GM12878 (cell line): ENCODE data around the gene OLA1. TPM values are rescaled to one million over a fixed set of nuclear protein-coding genes. Genes with fewer than 3 reads are reported as not detected.

ENCODE experiments used
- ATAC-seq: fragments of 200-7000 bp; cut with Tn5 transposase; 3 replicates; pipeline ENCODE4 v1.9.1; 2020; ENCODE audit warnings: mild to moderate bottlenecking, moderate library complexity
- BruUV-seq: library from RNA; stranded (reverse); fragments of 400-500 nt; replicated peaks from 2 replicates; lab custom pipeline; 2021; lab: Mats Ljungman, UMichigan
- CTCF ChIA-PET: fragments of 300-600 bp; sonication (Branson Sonifier 250); formaldehyde crosslinking; extraction: SDS; loops from one replicate; lab custom pipeline; 2021; ENCODE audit warnings: inconsistent platforms; lab: Yijun Ruan, JAX
- POLR2A ChIA-PET: fragments of 350-600 bp; formaldehyde crosslinking; extraction: SDS; loops from one replicate; lab custom pipeline; 2021; ENCODE audit warnings: inconsistent platforms; lab: Charles Lee
- RAD21 ChIA-PET: fragments of 300-600 bp; sonication (Branson Sonifier 250); formaldehyde crosslinking; loops from one replicate; lab custom pipeline; 2023; ENCODE audit warnings: antibody characterized with exemption; ENCODE audit not compliant: unreplicated experiment; lab: Charles Lee
- SMC1A ChIA-PET: fragments of 300-600 bp; sonication (Branson Sonifier 250); formaldehyde crosslinking; loops from one replicate; lab custom pipeline; 2023; ENCODE audit not compliant: unreplicated experiment, uncharacterized antibody; lab: Charles Lee
- DNase-seq: peaks from one replicate; pipeline ENCODE4 v3.0.0-alpha.2; 2011; ENCODE audit warnings: low read depth, low spot score
- FAIRE-seq: peaks from 3 replicates; lab custom pipeline; 2011; peaks lifted over from hg19 to GRCh38; lab: Jason Lieb, UNC
- H2AFZ ChIP-seq: 2 replicates; pipeline ENCODE4 v1.6.0; 2011; ENCODE audit warnings: low read depth, low read length, control low read depth; ENCODE audit not compliant: control insufficient read depth
- H3K27ac ChIP-seq: 2 replicates; pipeline ENCODE4 v1.5.1; 2011; ENCODE audit warnings: control low read depth; ENCODE audit not compliant: control insufficient read depth, insufficient read depth
- H3K27me3 ChIP-seq, 2 experiments: replicated peaks in 1 of 2; 2 replicates each; pipeline versions ENCODE4 v1.6.0 to v1.6.1; 2011; ENCODE audit warnings: low read length in 1 of 2; ENCODE audit not compliant: control insufficient read depth in 2 of 2, insufficient read depth in 2 of 2
- H3K36me3 ChIP-seq, 2 experiments: 2 replicates each; pipeline ENCODE4 v1.5.1; 2011; ENCODE audit warnings: low read length in 1 of 2; ENCODE audit not compliant: control insufficient read depth in 2 of 2, insufficient read depth in 2 of 2
- H3K4me1 ChIP-seq: 2 replicates; pipeline ENCODE4 v1.6.1; 2011; ENCODE audit warnings: mild to moderate bottlenecking, low read length, moderate library complexity, mixed read lengths; ENCODE audit not compliant: control insufficient read depth, insufficient read depth
- H3K4me2 ChIP-seq: 2 replicates; pipeline ENCODE4 v1.6.0; 2011; ENCODE audit warnings: control low read depth; ENCODE audit not compliant: control insufficient read depth, insufficient read depth
- H3K4me3 ChIP-seq: fragments of 200-600 bp; sonication (generic); 2 replicates; pipeline ENCODE4 v1.5.1; 2016
- H3K79me2 ChIP-seq: 2 replicates; pipeline ENCODE4 v1.6.0; 2011; ENCODE audit warnings: low read length; ENCODE audit not compliant: control insufficient read depth, insufficient read depth
- H3K9ac ChIP-seq: 2 replicates; pipeline ENCODE4 v1.8.0; 2011; ENCODE audit warnings: low read length, control low read depth, mixed read lengths; ENCODE audit not compliant: control insufficient read depth, insufficient read depth
- H3K9me3 ChIP-seq: replicated peaks from 3 replicates; pipeline ENCODE4 v1.5.1; 2011; ENCODE audit warnings: mild to moderate bottlenecking, low read length; ENCODE audit not compliant: control insufficient read depth, insufficient read depth
- H4K20me1 ChIP-seq: 2 replicates; pipeline ENCODE4 v1.6.0; 2011; ENCODE audit not compliant: control insufficient read depth, insufficient read depth
- BCL11A ChIP-seq: IDR thresholded peaks from 2 replicates; pipeline ENCODE4 v1.6.1; 2011; ENCODE audit warnings: low read depth, low read length
- HDGF ChIP-seq: fragments of 450-650 bp; IDR thresholded peaks from 2 replicates; pipeline ENCODE4 v1.6.1; 2016; ENCODE audit warnings: antibody characterized with exemption
- KDM1A ChIP-seq: fragments of 200-600 bp; sonication (generic); IDR thresholded peaks from 2 replicates; pipeline ENCODE4 v1.6.1; 2016; ENCODE audit warnings: borderline replicate concordance
- MTA2 ChIP-seq: fragments of 450-650 bp; IDR thresholded peaks from 2 replicates; pipeline ENCODE4 v1.6.1; 2016; ENCODE audit warnings: low read depth, mild to moderate bottlenecking, moderate library complexity
- POU2F2 ChIP-seq: IDR thresholded peaks from 3 replicates; pipeline ENCODE4 v1.6.1; 2011; ENCODE audit warnings: low read depth, mild to moderate bottlenecking, low read length, borderline replicate concordance
- RBBP5 ChIP-seq: fragments of 200-600 bp; sonication (generic); conservative IDR thresholded peaks from 2 replicates; pipeline ENCODE4 v1.6.1; 2016
- SPI1 ChIP-seq: IDR thresholded peaks from 2 replicates; pipeline ENCODE4 v1.6.1; 2011; ENCODE audit warnings: low read depth, mild to moderate bottlenecking, low read length, moderate library complexity, borderline replicate concordance; ENCODE audit not compliant: insufficient read depth
- ZNF384 ChIP-seq: IDR thresholded peaks from 2 replicates; pipeline ENCODE4 v1.6.1; 2012; ENCODE audit warnings: low read depth, mild to moderate bottlenecking, low read length, improper control_type of control experiment, borderline replicate concordance
- whole genome bisulfite sequencing: methylation state at CpG from one replicate; pipeline ENCODE4 v1.1.6; 2016; ENCODE audit warnings: low lambda C conversion rate; ENCODE audit not compliant: insufficient replicate concordance, insufficient coverage; ENCODE audit errors: missing lambda C conversion rate; 5-methylcytosine and 5-hydroxymethylcytosine counted together
- in situ Hi-C: fragments of 300-500 bp; cut with MboI; formaldehyde crosslinking; loops from 9 replicates; pipeline ENCODE4 v1.14.3; 2018; ENCODE audit warnings: mixed read lengths
- intact Hi-C: fragments of 100-400 bp; cut with micrococcal nuclease; formaldehyde crosslinking; loops from one replicate; pipeline ENCODE4 v1.14.2; 2022; ENCODE audit not compliant: unreplicated experiment
- polyA plus RNA-seq, 11 experiments: library from polyadenylated mRNA; depleted of rRNA in 4 of 11; unstranded in 6 of 11; stranded (reverse) in 5 of 11; fragments of >200 nt; fragmentation: Nextera tagmentation in 4 of 11; fragmentation: Illumina TruSeq in 1 of 11; extraction: Ambion mirVana in 4 of 11; extraction: Trizol in 1 of 11; gene quantifications; 1 replicate in 1 of 11; 2 replicates in 10 of 11; pipeline versions ENCODE4 v1.2.1 to v1.2.3, GENCODE V29; 2011 to 2016; ENCODE audit warnings: inconsistent platforms in 2 of 11, missing spikeins in 2 of 11, low read depth in 1 of 11
- total RNA-seq, 4 experiments: library from RNA; depleted of rRNA in 3 of 4; stranded (reverse); fragments of >200 nt in 3 of 4; fragmentation: Illumina TruSeq in 1 of 4; extraction: Trizol in 1 of 4; gene quantifications; 2 replicates each; pipeline versions ENCODE4 v1.2.1 to v1.2.3, GENCODE V29; 2013 to 2021

Gene OLA1
- total and polyA plus RNA-seq, 10 of the 15 experiments (the other 5 are each of a cell fraction or from before 2014, with no cell fraction given), result 107 to 238 (median 142) TPM

DNA sequence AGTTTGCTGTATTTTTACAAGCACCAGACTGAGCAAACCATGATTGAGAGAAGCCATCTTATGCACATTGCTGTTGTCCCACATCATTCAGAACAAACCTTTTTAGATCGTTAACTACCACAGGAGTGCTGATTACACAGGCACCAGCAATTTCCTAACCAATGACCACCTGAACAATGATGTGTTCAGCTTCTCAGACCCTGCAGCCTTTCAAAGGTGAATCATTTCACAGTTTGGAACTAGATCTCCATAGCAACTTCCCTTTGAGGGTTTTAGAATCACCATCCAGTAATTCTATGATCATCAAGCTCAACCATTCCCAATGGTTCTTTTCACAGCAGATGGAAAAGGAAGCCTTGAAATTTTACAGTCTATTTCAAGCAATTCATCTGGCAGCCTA lies 71.4 kb downstream of the OLA1 start:
- Histone ChIP-seq H3K79me2 (peaks cover 7% of the 10 kb centered on the region), H2AFZ (no peak overlapping the region), H4K20me1 (no peaks in the 10 kb centered on the region), H3K27me3 (no peaks in the 10 kb centered on the region), H3K4me3 (no peak overlapping the region), H3K9ac (no peak overlapping the region), H3K27ac (no peak overlapping the region), H3K36me3 (peaks cover 6 to 11% of the 10 kb centered on the region in 2 experiments; a peak in 3 of 4 replicates), H3K4me2 (no peak overlapping the region), H3K4me1 (no peaks in the 10 kb centered on the region), H3K9me3 (peaks cover 10% of the 10 kb centered on the region; the same call in 2 of the 3 replicates)
- intact Hi-C loops, result no loop called here
- DNase-seq, result no peak
- POLR2A ChIA-PET, result interaction anchor here (1.5 kb wide), 1 partner anchor 72 kb away, joined by 3 read pairs; the partner anchor contains the start of gene OLA1
- ATAC-seq, result peak; percentile 86
- RAD21 ChIA-PET, result interaction anchor here (1.5 kb wide), 1 partner anchor 72 kb away, joined by 4 read pairs; the partner anchor contains the start of gene OLA1
- in situ Hi-C loops, result no loop called here
- CTCF ChIA-PET, result interaction anchor here (1.7 kb wide), 2 partner anchors 21 to 39 kb away, joined by 3 to 7 read pairs; no protein-coding TSS in a partner anchor
- no peak for FAIRE-seq
- SMC1A ChIA-PET, result interaction anchor here (1.0 to 1.3 kb wide), 5 partner anchors 9 to 71 kb away, joined by 3 to 4 read pairs (median 3); partner anchors contain the start of gene OLA1
- 44% methylated on average over 1 of the region's 1 CpG for WGBS
- no TSS peak for BruUV-seq
- TF ChIP-seq BCL11A, result peak; percentile 26; the same call in 1 of the 2 replicates
- TF ChIP-seq ZNF384, result no peak
- peak; percentile 45; the same call in 1 of the 2 replicates for TF ChIP-seq MTA2

DNA sequence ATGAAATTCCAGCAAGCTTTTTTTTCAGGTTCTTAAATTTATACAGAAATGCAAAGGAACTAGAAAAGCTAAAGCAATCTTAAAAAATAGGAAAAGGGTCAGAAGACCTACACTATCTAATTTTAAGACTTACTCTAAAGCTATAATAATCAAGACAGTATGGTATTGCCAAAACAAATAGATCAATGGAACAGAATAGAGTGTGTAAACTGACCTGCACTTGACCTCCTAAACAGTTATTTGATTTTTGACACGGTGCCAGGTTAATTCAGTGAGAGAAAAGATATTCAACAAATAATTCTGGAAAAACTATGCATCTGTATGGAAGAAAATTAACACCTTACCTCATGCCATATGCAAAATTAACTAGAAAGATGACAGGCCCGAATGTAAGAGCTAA lies 73.6 kb downstream of the OLA1 start:
- in situ Hi-C loops, result no loop called here
- POLR2A ChIA-PET, result no interaction called here

More for the DNA sequence above, 73.6 kb downstream of the OLA1 start:
- Histone ChIP-seq H4K20me1 (no peaks in the 10 kb centered on the region), H3K79me2 (peaks cover 6% of the 10 kb centered on the region), H3K27me3 (no peaks in the 10 kb centered on the region), H3K36me3 (peaks cover 6 to 11% of the 10 kb centered on the region in 2 experiments; a peak in 3 of 4 replicates), H3K9ac (no peak overlapping the region), H3K4me1 (no peaks in the 10 kb centered on the region), H3K9me3 (peaks cover 14% of the 10 kb centered on the region; the same call in 2 of the 3 replicates), H3K4me3 (no peak overlapping the region), H3K4me2 (no peak overlapping the region)
- BruUV-seq, result no TSS peak
- ChIA-PET CTCF (interaction anchor here (1.0 to 1.9 kb wide), 2 partner anchors 10 to 167 kb away, joined by 3 to 5 read pairs; no protein-coding TSS in a partner anchor), SMC1A (interaction anchor here (0.7 to 1.6 kb wide), 5 partner anchors 9 to 18 kb away, joined by 3 to 6 read pairs (median 4); no protein-coding TSS in a partner anchor)
- ATAC-seq (no peak), FAIRE-seq (no peak), DNase-seq (no peak)
- 100% methylated on average over 2 of the region's 2 CpGs for WGBS
- intact Hi-C loops, result no loop called here
- TF ChIP-seq POU2F2, result no peak
- TF ChIP-seq SPI1, result no peak
- TF ChIP-seq HDGF, result no peak
- no peak for TF ChIP-seq RBBP5
- TF ChIP-seq KDM1A, result no peak
- TF ChIP-seq, all 136 proteins: peak for 0
- no peak overlapping the region for H3K27ac ChIP-seq
- no peak overlapping the region for H2AFZ ChIP-seq
- RAD21 ChIA-PET, result no interaction called here
